ENCODE results near the gene HNF1B.

GRCh38 chr17:37714897-37715296 lies 30.0 kb downstream of the HNF1B start:
- TF ChIP-seq GATA3 (IDR thresholded peaks at IDR 0.05; ENCODE audit: low read depth, low read length) (no peak), GATA2 (IDR thresholded peaks at IDR 0.05; ENCODE audit: low read depth, low read length) (no peak)
